GM18520 (cell line): ENCODE measurements around the gene SLC28A2.
A peak's percentile ranks its signal among the peaks of the same experiment; 100 is the strongest.
"Not testable (repeated sequence)": the region's sequence is repeated elsewhere in the genome, so short reads cannot be mapped to it uniquely, and the experiment has no call there.

Experiments used
- ATAC-seq: cut with Tn5 transposase; IDR thresholded peaks from one replicate; pipeline ENCODE4 v1.9.1; 2021; ENCODE audit not compliant: unreplicated experiment

Gene SLC28A2

GRCh38 chr15:45259796-45260195, 7.8 kb downstream of the SLC28A2 start:
- no peak for ATAC-seq

GRCh38 chr15:45262906-45263461, 10.9 kb downstream of the SLC28A2 start:
- no peak for ATAC-seq

GRCh38 chr15:45263854-45264253, 11.8 kb downstream of the SLC28A2 start:
- no peak for ATAC-seq

GRCh38 chr15:45265506-45265905, 13.5 kb downstream of the SLC28A2 start:
- no peak for ATAC-seq

GRCh38 chr15:45268135-45268534, 16.1 kb downstream of the SLC28A2 start:
- ATAC-seq = no peak

GRCh38 chr15:45274636-45275380, 22.8 kb downstream of the SLC28A2 start:
- ATAC-seq = no peak

- ATAC-seq = no peak
Measured at GRCh38 chr15:45276831-45277230, 24.8 kb downstream of the SLC28A2 start.

GRCh38 chr15:45279024-45279698, 27.1 kb downstream of the SLC28A2 start:
- ATAC-seq = peak; percentile 99

GRCh38 chr15:45285413-45285812, 33.4 kb downstream of the SLC28A2 start:
- ATAC-seq = no peak

GRCh38 chr15:45287390-45287956, 35.4 kb downstream of the SLC28A2 start:
- no peak for ATAC-seq

- no peak for ATAC-seq
Measured at GRCh38 chr15:45288947-45289346, 36.9 kb downstream of the SLC28A2 start.

- ATAC-seq = no peak
Measured at GRCh38 chr15:45291822-45292582, 40.0 kb downstream of the SLC28A2 start.

GRCh38 chr15:45293326-45293725, 41.3 kb downstream of the SLC28A2 start:
- not testable (repeated sequence) for ATAC-seq

GRCh38 chr15:45298964-45299378, 46.9 kb downstream of the SLC28A2 start:
- not testable (repeated sequence) for ATAC-seq

- no peak for ATAC-seq
Measured at GRCh38 chr15:45304711-45305110, 52.7 kb downstream of the SLC28A2 start.

GRCh38 chr15:45306105-45306504, 54.1 kb downstream of the SLC28A2 start:
- no peak for ATAC-seq

- no peak for ATAC-seq
Measured at GRCh38 chr15:45307230-45307924, 55.3 kb downstream of the SLC28A2 start.

GRCh38 chr15:45314117-45314516, 62.1 kb downstream of the SLC28A2 start:
- not testable (repeated sequence) for ATAC-seq

GRCh38 chr15:45314960-45315359, 62.9 kb downstream of the SLC28A2 start:
- no peak for ATAC-seq

GRCh38 chr15:45319472-45320214, 67.6 kb downstream of the SLC28A2 start:
- ATAC-seq = no peak
